GM10847 (cell line): ENCODE results near the gene TGM3.

Source experiments
- POLR2A ChIP-seq: IDR thresholded peaks from 2 replicates; pipeline ENCODE4 v1.6.1; 2011; ENCODE audit not compliant: insufficient read length; ENCODE audit errors: extremely low read depth

The TGM3 gene

GRCh38 chr20:2337142-2337541, 41.3 kb downstream of the TGM3 start:
- TF ChIP-seq POLR2A, result no peak

GRCh38 chr20:2338411-2339066, 42.7 kb downstream of the TGM3 start:
- TF ChIP-seq POLR2A, result no peak

- TF ChIP-seq POLR2A, result no peak
These were observed 44.3 kb downstream of the TGM3 start for GRCh38 chr20:2340136-2340535.

GRCh38 chr20:2340823-2341222, 45.0 kb downstream of the TGM3 start:
- no peak for TF ChIP-seq POLR2A

- TF ChIP-seq POLR2A, result no peak
These were observed 45.5 kb downstream of the TGM3 start for GRCh38 chr20:2341336-2341735.

- TF ChIP-seq POLR2A, result no peak
These were observed 46.4 kb downstream of the TGM3 start for GRCh38 chr20:2342243-2342642.

GRCh38 chr20:2346188-2346587, 50.4 kb downstream of the TGM3 start:
- TF ChIP-seq POLR2A, result no peak

- no peak for TF ChIP-seq POLR2A
These were observed 52.5 kb downstream of the TGM3 start for GRCh38 chr20:2348336-2348735.

- no peak for TF ChIP-seq POLR2A
These were observed 54.0 kb downstream of the TGM3 start for GRCh38 chr20:2349801-2350200.

GRCh38 chr20:2350606-2351005, 54.8 kb downstream of the TGM3 start:
- TF ChIP-seq POLR2A, result no peak

GRCh38 chr20:2353231-2353630, 57.4 kb downstream of the TGM3 start:
- TF ChIP-seq POLR2A, result no peak

GRCh38 chr20:2357114-2357513, 61.3 kb downstream of the TGM3 start:
- TF ChIP-seq POLR2A, result no peak

GRCh38 chr20:2358006-2358405, 62.2 kb downstream of the TGM3 start:
- no peak for TF ChIP-seq POLR2A

- TF ChIP-seq POLR2A, result no peak
These were observed 65.3 kb downstream of the TGM3 start for GRCh38 chr20:2361035-2361593.

GRCh38 chr20:2363187-2363586, 67.4 kb downstream of the TGM3 start:
- TF ChIP-seq POLR2A, result no peak

GRCh38 chr20:2363587-2363986, 67.8 kb downstream of the TGM3 start:
- no peak for TF ChIP-seq POLR2A

GRCh38 chr20:2364044-2364443, 68.2 kb downstream of the TGM3 start:
- TF ChIP-seq POLR2A, result no peak
